NCI-H524 treated with DMSO at 0.1 percent for 48 hours (cell line): ENCODE data around the gene NF1.
"Not testable (repeated sequence)": the region's sequence is repeated elsewhere in the genome, so short reads cannot be mapped to it uniquely, and the experiment has no call there.

Experiments used
- DNase-seq: peaks from one replicate; lab custom pipeline; 2025; lab: John Stamatoyannopoulos, UW

The NF1 gene

DNA sequence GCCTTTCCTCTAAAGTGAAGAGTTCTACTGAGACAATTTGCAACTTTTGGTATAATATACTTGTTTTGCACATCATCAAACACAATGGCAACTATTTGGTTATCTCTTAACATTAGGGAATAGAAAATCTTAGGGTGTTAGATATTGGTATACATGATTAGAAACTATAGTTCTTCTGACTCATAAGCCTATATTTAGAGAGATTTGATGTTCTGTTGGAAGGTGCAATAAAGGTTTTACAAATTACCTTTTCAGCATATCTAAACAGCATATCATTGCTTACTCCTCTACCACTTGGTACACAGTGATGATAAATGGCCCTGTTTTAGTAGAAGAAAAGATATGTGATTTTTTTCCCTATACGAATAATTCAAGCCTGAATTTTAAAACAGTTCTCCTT is 212.9 kb downstream of the NF1 start:
- DNase-seq: no peak

DNA sequence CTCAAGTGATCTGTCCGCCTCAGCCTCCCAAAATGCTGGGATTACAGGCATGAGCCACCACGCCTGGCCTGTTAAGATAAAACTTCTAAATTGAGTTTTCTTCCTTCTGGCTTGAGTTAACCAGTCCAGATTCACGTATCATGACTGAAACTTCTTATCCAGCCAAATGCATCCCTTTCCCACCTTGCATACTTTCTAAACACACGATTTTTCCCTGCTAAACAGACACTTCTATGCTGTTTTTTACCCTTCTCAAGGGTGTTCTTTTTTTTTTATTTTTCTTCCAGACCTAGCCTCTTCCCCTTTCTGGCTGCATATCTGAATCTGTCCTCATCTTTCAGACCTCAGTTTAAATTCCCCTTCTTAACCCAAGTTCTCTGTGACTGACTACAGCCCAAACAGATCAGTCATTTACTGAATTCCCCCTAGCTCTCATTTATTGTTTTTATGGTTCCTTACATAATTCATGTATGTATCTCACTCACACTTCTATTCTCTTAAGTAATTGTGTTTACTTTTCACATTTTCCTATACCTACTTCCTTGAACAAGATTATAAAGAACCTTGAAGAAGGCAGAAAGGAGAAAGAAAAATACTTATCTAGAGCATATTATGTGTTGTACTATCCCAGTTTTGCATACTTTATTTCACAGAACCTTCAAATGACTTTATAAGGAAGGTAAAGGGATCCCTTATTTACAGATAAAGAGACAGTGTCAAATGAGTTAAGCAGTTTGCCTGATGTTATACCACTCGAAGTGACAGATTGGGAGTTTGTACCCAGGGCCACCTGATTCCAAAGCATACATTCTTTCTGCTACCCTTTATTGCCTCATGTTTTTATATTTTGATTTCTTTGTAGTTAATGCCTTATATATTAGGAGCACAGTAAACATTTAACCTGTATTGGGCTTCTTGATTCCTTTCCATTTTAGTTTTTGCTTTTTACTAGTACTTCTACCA is 213.9 kb downstream of the NF1 start:
- no peak for DNase-seq

DNA sequence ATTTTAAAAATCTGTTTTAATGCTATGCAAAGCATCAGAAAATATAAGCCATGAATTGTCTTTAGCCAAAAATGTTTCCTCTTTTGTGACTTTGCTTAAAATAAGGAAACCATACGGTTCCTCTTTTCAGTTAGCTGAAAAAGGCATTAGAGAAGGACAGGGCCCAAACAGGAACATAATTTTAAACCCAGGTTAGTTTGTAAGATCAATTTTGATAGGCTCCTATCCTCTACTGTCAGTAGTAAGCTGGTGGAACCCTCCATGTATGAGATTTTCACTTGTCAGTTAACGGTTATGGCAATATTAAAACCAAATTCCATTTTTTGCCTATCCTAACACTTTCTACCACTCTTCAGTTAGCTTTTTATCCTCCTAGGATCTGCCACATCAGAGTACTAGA is 214.8 kb downstream of the NF1 start:
- no peak for DNase-seq

DNA sequence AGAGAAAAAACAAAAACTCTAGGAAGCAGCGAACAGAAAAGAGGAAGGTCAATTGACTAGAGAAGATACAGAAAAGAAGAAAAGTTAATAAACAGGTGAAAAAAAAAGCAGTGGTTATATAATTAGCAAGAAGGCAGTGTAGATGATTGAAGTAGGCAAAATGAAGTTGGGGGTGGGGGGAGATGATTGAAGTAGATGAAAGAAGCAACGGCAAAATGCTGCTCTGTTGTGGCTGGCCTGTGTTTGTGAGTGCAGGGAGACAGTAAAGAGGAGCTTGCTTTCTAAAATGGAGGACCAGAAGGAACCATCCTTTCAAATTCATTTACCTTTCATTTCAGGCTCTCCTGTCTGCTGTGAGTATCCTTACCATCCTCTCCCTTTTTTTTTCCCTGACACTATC is 215.5 kb downstream of the NF1 start:
- DNase-seq: no peak

DNA sequence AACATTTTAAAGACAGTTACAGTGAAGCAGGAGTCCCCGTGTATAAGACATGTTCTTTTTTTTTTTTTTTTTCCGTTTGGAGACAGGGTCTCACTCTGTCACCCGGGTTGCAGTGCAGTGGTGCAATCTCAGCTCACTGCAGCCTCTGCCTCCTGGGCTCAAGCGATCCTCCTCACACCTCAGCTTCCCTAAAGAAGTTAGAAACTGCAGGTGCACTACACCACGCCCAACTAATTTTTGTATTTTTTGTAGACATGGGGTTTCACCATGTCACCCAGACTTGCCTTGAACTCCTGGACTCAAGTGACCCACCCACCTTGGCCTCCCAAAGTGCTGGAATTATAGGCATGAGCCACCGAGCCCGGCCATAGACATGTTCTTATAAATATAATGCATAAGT is 216.1 kb downstream of the NF1 start:
- DNase-seq: no peak

DNA sequence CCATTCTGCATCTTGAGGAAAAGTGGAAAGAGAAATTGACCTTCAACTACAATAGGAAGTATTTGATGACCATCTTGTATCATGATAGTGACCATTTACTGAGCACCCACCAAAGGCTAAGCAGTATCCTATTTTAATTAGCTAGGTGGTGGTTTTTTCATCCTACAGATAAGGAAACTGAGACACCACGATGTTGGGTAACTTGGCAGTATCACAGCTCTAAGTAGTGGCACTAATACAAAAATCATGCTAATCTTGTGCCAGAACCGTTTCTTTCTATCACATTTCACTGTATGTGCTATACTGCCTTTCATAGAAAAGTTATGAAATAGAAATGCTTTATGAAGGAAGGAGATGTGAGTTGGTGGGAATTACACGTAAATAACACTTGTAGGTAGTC is 216.7 kb downstream of the NF1 start:
- DNase-seq: no peak

DNA sequence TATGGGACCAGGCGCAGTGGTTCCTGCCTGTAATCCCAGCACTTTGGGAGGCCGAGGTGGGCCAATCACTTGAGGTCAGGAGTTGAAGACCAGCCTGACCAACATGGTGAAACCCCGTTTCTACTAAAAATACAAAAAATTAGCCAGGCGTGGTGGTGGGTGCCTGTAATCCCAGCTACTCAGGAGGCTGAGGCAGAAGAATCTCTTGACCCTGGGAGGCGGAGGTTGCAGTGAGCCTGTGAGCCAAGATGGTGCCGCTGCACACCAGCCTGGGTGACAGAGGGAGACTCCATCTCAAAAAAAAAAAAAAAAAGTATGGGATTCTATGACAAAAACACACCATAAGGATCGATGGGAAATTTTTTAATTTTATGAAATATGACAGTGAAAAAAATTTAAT is 217.4 kb downstream of the NF1 start:
- DNase-seq: not testable (repeated sequence)

DNA sequence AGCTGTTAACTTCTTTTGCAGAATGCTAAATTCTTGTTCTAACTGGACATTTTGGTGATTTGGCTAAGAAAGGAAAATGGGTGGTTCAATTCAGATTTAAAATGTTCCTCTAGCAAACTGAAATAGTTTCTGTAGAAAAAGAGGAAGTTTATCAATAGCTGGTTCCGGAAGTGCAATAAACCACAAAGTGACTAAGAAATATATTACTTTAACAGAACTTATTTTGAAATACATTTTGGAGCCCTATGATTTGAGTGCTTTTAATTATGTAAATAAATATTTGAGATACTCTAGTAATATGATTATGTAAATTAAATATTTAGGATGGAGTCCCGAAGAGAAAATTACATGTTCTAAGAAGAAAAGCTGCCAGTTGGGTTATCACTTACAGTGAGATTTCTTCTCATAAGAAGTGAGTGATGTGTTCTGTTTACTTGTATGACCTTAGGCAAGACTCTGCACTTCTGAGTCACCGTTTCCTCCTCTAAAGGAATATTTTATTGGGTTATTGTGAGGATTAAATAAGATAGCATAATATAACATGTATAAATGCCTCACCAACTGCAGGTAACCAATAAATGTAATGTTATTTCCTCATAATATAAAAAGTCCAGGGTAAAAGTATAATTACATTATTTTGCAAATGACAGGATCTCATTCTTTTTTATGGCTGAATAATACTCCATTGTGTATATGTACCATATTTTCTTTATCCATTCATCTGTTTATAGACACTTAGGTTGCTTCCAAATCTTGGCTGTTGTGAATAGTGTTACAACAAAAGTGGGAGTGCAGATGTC is 219.4 kb downstream of the NF1 start, which contains the start of gene EVI2B:
Gene EVI2B, minus strand, starts transcription at position 73 of the 800 bp plus-strand sequence. CDS start 8,445 bp downstream, outside the sequence.
- DNase-seq: no peak

DNA sequence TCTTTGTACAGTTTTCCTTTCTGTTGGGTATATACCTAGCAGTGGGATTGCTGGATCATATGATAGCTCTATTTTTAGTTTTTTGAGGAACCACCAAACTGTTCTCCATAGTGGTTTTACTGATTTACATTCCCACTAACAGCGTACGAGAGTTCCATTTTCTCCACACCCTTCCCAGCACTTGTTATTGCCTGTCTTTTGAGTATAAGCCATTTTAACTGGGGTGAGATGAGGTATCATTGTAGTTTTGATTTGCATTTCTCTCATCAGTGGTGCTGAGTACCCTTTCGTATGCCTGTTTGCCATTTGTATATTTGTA is 220.0 kb downstream of the NF1 start:
- no peak for DNase-seq

DNA sequence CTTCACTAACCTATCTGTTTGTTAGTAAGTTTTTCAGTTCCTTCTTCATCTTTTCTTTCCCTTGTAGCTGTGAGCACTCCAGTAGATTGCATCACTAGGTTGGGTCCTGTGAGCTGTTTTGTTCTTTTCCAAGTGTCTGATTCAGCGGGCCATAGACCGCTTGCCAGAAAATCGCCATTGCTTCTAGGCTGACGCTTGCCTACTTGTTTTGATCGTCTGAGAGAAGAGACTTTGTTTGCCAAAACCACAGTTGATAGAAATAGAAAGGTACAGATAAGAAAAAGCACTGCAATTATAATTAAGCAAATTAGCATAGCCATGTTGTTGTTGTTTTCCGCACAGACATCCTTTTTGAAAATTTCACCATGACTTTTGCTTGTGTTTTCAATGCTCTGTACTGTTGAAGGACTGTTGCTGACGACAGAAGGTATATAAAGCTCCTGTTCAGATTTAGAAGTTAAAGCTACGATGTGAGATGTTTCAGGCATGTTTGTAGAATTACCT is 223.6 kb downstream of the NF1 start:
- DNase-seq: no peak

DNA sequence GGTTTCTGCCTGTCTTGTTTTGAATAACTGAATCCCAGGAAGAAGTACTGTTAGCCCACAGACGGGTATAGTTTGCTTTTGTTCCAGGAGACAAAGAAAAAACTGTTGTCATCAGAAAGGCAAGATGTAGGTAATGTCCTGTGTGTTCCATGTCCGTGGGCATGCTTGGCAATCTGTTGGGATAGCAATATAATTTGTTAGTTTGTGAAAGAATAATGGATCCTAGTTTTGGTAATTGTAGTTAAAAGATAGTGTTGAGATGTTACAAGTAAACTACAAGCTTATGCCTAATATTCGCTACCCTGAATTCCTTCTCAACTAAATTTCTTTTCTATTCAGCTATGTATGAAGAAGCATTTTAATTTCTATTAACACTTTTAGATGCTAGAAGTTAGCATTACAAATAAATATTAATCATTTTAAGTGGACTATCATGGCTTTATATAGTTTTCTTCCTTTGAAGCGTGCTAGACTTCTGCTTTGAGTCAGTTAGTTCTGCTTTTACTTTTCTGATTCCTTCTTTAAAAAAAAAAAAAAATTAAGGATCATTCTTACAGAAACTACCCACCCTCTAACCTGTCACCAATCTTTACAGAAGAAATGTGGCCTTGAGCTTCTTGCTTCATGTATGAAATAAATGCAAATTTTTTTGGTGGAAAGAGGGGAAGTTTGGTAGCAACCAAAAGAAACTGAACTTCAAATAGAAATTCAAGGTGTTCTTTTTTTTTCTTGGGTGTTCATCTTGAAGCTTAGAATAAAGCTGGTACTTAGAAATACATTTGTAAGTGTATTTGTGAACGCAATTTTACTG is 224.3 kb downstream of the NF1 start:
- no peak for DNase-seq

DNA sequence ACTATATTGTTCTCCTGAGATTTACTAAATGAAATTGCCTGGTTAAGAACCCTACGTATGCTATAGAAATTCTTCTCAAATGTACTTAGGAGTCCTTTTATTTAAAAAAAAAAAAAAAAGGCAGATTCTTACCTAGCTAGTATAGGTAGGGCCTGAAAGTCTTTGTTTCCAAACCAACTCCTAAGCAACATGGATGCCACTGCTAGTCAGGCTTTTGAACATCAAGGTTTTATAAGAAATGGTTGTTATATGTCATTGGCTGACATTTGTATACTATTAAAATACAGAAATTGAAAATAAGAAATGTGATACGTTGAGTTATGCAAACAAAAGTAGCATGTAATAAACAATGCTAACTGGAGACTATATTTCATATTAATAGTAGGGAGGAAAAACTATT is 225.5 kb downstream of the NF1 start:
- no peak for DNase-seq

DNA sequence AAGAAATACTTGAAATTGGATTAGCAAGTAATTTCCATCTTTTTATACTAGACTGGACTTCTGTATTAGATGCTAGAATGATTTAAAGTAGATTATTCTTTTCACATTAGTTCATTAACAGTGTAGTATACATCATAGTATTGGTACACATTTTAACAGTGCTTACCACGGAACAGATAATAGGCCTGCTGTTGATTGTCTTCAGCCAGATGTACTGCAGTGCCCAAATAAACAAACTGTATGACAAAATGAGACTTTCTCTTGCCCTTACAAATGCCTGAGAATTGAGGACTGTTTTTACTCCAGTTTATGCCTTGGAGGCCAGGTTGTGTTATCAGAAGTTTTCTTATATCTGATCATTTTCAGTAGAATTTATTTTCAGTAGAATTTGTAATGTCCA is 226.0 kb downstream of the NF1 start:
- no peak for DNase-seq

DNA sequence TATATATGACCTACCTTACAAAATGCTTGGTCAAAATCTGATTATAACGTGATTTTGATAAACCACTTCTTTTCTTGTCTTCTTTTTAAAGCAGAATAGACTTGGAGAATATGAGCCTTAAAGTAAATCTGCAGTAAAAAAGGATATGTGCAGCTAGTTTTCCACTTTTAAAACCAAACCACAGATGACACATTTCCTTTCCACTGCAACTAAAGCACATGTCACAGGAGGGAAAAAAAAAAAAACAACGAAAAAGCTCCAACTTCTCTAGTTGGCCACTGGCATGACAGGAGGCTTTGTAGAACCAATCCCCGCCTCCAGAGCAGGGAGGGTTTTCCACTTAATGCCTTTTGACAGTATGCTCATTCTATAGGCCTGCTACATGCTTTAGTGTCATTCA is 226.7 kb downstream of the NF1 start, which contains the start of gene EVI2A:
Gene EVI2A, minus strand, starts transcription at position 142 of the 400 bp plus-strand sequence. CDS start 2,609 bp downstream, outside the sequence.
- DNase-seq: no peak

DNA sequence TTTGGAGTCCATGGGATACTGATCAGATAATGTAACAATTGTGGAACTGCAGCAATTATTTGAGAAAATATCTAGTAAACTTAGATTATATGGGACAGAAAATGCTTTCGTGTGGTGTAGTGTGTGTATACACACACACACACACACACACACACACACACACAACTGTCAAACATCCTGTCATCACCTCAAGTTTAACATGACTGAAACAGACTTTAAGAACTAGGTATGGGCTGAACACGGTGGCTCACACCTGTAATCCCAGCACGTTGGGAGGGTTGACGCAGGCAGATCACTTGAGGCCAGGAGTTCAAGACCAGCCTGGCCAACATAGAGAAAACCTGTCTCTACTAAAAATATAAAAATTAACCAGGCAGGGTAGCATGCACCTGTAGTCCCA is 227.2 kb downstream of the NF1 start:
- DNase-seq: no peak

DNA sequence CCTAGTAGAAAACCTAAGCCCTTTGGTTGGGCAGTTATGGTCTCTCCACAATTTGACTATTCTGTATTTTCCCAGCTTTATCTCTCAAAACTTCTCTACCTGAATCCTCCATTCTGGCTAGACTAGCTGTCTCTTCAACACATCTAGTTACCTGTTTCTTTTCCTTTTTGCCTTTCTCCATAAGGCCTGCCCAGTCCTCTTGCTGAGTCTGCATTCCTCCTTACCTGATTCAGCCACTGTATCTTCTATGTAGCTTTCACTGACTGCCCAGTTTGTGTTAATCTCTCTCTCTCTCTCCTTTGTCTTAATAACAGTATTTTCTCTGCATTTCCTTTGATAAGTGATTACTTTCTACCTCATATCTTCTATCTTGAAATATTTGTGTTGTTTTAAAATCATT is 228.8 kb downstream of the NF1 start:
- no peak for DNase-seq

DNA sequence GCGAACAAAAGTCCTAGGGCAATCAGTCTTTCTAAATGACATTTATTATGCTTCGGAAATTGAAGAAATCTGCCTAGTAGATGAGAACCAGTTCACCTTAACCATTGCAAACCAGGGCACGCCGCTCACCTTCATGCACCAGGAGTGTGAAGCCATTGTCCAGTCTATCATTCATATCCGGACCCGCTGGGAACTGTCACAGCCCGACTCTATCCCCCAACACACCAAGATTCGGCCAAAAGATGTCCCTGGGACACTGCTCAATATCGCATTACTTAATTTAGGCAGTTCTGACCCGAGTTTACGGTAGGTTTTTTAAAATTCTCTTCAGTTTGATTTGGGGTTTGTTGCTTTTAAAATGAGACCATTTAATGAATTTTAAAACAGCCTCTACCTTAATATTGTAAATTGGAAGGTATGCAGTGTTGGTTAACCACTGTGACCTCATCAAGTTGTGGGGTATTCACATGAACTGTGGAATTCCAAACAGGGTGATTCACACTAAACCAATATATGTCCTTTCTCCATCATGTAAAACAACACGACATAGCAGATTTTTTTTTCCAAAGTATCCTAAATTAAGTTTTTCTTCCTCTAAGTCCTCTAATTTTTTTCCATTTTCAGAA is 232.9 kb downstream of the NF1 start:
- no peak for DNase-seq

DNA sequence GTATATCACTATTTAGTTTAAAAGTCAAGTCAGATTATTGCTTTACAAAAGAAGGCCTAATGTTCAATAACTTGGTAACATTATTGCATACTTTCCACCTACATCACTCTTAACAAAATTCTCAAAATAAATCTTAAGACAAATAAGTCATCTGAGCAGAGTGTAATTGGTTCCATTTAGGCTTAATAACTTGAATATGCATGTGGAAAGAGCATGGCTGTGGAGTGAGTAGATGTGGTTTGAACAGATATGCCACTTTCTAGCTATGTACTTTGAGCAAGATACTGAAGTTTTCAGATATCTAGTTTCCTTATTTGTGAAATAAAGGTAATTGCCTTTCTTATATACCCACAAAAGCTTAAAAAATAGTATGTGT is 233.4 kb downstream of the NF1 start:
- no peak for DNase-seq

DNA sequence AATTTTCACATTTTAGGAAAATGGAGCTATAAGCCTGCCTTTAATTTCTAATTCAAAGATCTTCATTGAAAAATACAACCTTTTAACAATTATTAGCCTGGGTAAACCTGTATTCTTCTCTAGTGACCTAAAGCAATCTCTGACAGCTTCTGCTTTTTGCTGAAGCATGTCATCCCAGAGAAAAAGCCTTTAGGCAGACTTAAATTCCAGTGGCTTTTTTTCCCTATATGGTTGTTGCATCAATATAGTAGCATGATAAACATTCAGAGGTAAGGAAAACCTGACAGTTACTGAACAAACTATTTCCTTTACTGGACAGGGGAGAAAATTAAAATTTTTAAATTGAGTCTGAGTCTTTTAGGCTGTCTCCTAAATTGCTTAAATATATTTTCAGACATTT is 234.4 kb downstream of the NF1 start:
- DNase-seq: no peak

DNA sequence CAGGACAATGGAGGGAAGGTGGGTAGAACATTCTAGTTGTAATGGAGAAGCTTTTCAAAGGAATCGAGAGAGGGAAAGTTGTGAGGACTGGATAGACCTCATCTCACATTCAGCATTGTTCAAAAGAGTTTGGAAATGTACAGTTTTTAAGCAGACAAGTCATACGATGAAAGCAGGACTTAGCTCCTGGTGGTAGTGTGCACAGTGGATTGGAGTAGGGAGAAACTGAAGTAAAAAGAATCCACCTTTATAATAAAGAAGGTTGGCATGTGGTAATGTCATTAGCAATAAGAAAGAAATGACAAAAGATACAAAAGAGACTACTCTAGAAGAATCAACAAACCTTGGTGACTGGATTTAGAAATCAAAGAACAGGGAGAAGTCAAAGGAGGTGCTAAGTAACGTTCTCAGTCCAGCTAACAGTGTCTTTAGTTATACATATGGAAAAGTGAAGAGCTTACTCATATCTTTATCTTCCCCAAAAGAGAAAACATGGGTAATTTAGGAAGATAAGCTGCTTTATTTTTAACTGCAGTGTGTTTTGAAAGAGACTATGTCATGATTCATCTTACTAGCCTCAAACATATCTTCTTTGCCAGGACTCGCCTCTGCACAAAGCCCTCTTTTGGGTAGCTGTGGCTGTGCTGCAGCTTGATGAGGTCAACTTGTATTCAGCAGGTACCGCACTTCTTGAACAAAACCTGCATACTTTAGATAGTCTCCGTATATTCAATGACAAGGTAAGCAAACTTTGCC is 245.3 kb downstream of the NF1 start:
- no peak for DNase-seq
